ENCODE measurements around the gene CCDC60.

The CCDC60 gene

DNA sequence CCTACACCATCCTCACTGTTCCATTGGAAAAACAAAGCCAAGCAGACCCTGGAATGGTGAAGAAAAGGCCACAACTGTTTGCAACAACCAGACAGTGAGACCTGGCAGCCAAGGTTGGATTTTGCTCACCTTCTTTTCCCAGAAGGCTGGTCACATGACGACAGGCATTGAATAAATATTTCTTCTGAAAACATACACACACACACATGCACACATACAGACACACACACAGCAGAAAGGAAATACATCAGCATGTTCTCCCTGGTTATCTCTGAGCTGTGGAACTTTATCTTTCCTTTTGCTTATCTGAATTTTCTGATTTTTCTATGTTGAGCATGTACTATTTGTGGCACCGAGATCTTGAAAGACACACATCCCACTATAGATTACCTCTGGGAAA, 38.0 kb upstream of the CCDC60 start:
- Histone ChIP-seq H3K36me3 (ENCODE audit: insufficient read depth) (no peaks in the 10 kb centered on the region), H3K4me1 (ENCODE audit: low read depth, poor library complexity, severe bottlenecking) (no peaks in the 10 kb centered on the region), H3K27ac (no peak overlapping the region), H3K79me2 (ENCODE audit: insufficient read depth, low read depth) (no peaks in the 10 kb centered on the region), H3K9ac (no peak overlapping the region), H3K4me2 (no peak overlapping the region), H4K20me1 (ENCODE audit: insufficient read depth) (no peaks in the 10 kb centered on the region), H3K27me3 (ENCODE audit: insufficient read depth, low read depth) (no peaks in the 10 kb centered on the region), H3K4me3 (IDR thresholded peaks at IDR 0.05; ENCODE audit: insufficient read depth, low read depth, low read length) (no peak overlapping the region), H2AFZ (ENCODE audit: low read depth) (no peak overlapping the region)
- TF ChIP-seq, protein P1, sequence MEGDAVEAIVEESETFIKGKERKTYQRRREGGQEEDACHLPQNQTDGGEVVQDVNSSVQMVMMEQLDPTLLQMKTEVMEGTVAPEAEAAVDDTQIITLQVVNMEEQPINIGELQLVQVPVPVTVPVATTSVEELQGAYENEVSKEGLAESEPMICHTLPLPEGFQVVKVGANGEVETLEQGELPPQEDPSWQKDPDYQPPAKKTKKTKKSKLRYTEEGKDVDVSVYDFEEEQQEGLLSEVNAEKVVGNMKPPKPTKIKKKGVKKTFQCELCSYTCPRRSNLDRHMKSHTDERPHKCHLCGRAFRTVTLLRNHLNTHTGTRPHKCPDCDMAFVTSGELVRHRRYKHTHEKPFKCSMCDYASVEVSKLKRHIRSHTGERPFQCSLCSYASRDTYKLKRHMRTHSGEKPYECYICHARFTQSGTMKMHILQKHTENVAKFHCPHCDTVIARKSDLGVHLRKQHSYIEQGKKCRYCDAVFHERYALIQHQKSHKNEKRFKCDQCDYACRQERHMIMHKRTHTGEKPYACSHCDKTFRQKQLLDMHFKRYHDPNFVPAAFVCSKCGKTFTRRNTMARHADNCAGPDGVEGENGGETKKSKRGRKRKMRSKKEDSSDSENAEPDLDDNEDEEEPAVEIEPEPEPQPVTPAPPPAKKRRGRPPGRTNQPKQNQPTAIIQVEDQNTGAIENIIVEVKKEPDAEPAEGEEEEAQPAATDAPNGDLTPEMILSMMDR (conservative IDR thresholded peaks at IDR 0.05; ENCODE audit: low read depth, low read length): no peak

DNA sequence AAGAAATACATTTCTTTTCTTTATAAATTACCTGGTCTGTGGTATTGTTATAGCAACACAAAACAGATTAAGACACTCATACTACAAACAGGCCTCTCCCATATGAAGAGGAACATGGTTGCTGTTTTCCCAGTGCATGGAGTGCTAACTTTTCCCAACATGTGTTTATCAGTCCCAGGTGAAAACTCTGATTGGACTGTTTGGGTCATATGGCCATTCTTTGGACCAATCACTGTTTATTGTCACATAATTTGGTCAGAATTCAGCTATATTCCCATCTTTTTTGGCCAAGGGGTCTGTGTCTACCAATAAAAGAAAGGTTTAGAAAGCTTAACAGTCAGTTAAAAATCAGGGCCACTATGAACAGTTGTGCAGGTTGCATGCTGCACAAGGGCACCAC, 35.4 kb upstream of the CCDC60 start:
- Histone ChIP-seq H3K27ac (no peak overlapping the region), H3K9ac (no peak overlapping the region), H3K4me2 (no peak overlapping the region), H4K20me1 (ENCODE audit: insufficient read depth) (no peaks in the 10 kb centered on the region), H3K36me3 (ENCODE audit: insufficient read depth) (no peaks in the 10 kb centered on the region), H2AFZ (ENCODE audit: low read depth) (no peak overlapping the region), H3K27me3 (ENCODE audit: insufficient read depth, low read depth) (no peaks in the 10 kb centered on the region), H3K4me1 (ENCODE audit: low read depth, poor library complexity, severe bottlenecking) (no peaks in the 10 kb centered on the region), H3K79me2 (ENCODE audit: insufficient read depth, low read depth) (no peaks in the 10 kb centered on the region), H3K4me3 (IDR thresholded peaks at IDR 0.05; ENCODE audit: insufficient read depth, low read depth, low read length) (no peak overlapping the region)
- TF ChIP-seq, protein P1 (conservative IDR thresholded peaks at IDR 0.05; ENCODE audit: low read depth, low read length): no peak

DNA sequence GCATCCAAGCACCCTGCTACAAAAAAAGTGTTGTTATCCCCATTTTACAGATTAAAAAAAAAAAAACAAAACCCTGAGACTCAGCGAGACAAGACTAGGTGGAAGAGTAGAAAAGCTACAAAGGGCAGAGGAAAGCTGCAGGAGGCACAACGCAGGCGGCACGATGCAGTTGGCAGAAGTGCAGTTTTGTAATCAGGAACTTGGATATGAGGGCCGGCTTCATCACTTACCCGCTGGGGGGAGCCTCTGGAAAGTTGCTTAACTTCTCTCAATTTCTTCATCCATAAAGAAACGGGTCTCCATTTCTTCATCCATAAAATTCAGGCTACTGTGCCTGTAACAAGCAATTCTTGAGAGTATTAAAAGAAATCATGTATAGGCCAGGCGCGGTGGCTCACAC, 33.1 kb upstream of the CCDC60 start:
- no peak overlapping the region for H3K4me2 ChIP-seq
- no peaks in the 10 kb centered on the region for H3K79me2 ChIP-seq (ENCODE audit: insufficient read depth, low read depth)
- no peak overlapping the region for H3K4me3 ChIP-seq (IDR thresholded peaks at IDR 0.05; ENCODE audit: insufficient read depth, low read depth, low read length)
- H3K27me3 ChIP-seq (ENCODE audit: insufficient read depth, low read depth): no peaks in the 10 kb centered on the region
- H3K36me3 ChIP-seq (ENCODE audit: insufficient read depth): no peaks in the 10 kb centered on the region
- H4K20me1 ChIP-seq (ENCODE audit: insufficient read depth): no peaks in the 10 kb centered on the region
- H3K4me1 ChIP-seq (ENCODE audit: low read depth, poor library complexity, severe bottlenecking): no peaks in the 10 kb centered on the region
- H3K27ac ChIP-seq: no peak overlapping the region
- no peak overlapping the region for H2AFZ ChIP-seq (ENCODE audit: low read depth)
- H3K9ac ChIP-seq: no peak overlapping the region
- TF ChIP-seq, protein P1 (conservative IDR thresholded peaks at IDR 0.05; ENCODE audit: low read depth, low read length): no peak

DNA sequence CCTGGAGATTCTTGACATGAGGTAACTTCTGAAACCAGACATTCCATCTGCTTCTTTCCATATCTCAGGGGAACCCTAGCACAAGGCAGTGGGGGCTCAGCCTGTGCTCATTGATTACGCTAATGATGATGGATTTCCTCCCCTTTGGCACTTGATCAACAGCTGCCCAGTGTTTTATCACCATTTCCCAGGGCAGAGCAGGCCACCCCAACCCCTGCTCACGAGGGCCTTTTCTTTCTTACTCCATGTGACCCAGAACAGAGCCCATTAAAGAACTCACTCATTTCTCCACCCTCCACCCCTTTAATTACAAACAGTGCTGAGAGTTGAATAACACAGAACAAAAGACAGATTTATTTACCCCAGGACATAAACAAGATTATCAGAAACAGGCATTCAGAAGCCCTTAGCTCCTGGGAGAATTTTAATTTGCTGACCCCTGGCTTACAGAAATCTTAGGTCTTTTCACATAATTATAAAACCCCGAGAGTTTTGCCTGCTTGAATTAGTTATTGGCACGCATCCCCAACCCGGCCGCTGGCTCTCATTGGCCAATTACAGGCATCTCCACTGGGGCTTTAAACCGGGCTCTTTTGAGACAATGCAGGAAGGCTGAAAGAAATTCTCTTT, 32.0 kb upstream of the CCDC60 start:
- no peak overlapping the region for H3K9ac ChIP-seq
- H3K27ac ChIP-seq: no peak overlapping the region
- no peaks in the 10 kb centered on the region for H3K4me1 ChIP-seq (ENCODE audit: low read depth, poor library complexity, severe bottlenecking)
- no peaks in the 10 kb centered on the region for H4K20me1 ChIP-seq (ENCODE audit: insufficient read depth)
- H3K27me3 ChIP-seq (ENCODE audit: insufficient read depth, low read depth): no peaks in the 10 kb centered on the region
- no peak overlapping the region for H3K4me2 ChIP-seq
- no peaks in the 10 kb centered on the region for H3K36me3 ChIP-seq (ENCODE audit: insufficient read depth)
- TF ChIP-seq, protein P1 (conservative IDR thresholded peaks at IDR 0.05; ENCODE audit: low read depth, low read length): no peak
- no peak overlapping the region for H3K4me3 ChIP-seq (IDR thresholded peaks at IDR 0.05; ENCODE audit: insufficient read depth, low read depth, low read length)
- no peaks in the 10 kb centered on the region for H3K79me2 ChIP-seq (ENCODE audit: insufficient read depth, low read depth)
- H2AFZ ChIP-seq (ENCODE audit: low read depth): no peak overlapping the region
